Prostate gland (tissue), 2 donors: ENCODE data around the gene EIF5B. TPM values are rescaled to one million over a fixed set of nuclear protein-coding genes. Genes with fewer than 3 reads are reported as not detected.
"Not testable (repeated sequence)": the region's sequence is repeated elsewhere in the genome, so short reads cannot be mapped to it uniquely, and the experiment has no call there.

Experiments
- DNase-seq: peaks from one replicate; pipeline ENCODE4 v3.0.0-alpha.2; 2019; ENCODE audit warnings: low spot score
- H3K27ac ChIP-seq, 2 donors: fragments of 200-600 bp; sonication (generic); 2 replicates each; pipeline ENCODE4 v1.5.1; 2017 to 2019
- H3K27me3 ChIP-seq: fragments of 200-600 bp; sonication (generic); replicated peaks from 2 replicates; pipeline ENCODE4 v1.5.1; 2019; ENCODE audit not compliant: insufficient read depth
- H3K36me3 ChIP-seq, 2 donors: fragments of 200-600 bp; sonication (generic); 1 replicate in 1 of 2; 2 replicates in 1 of 2; pipeline versions ENCODE4 v1.5.1 to v1.8.1; 2017 to 2019
- H3K4me1 ChIP-seq: fragments of 200-600 bp; sonication (generic); replicated peaks from 2 replicates; pipeline ENCODE4 v1.5.1; 2019
- H3K4me3 ChIP-seq, 2 donors: fragments of 200-600 bp; sonication (generic); 2 replicates each; pipeline ENCODE4 v1.5.1; 2017 to 2019
- H3K9me3 ChIP-seq: fragments of 200-600 bp; sonication (generic); 2 replicates; pipeline ENCODE4 v1.5.1; 2017
- POLR2A ChIP-seq: fragments of 450-650 bp; IDR thresholded peaks from one replicate; pipeline ENCODE4 v1.6.1; 2016; ENCODE audit warnings: antibody characterized with exemption, mild to moderate bottlenecking
- POLR2AphosphoS5 ChIP-seq: sonication (generic); formaldehyde crosslinking; IDR thresholded peaks from one replicate; pipeline ENCODE4 v1.6.1; 2017; ENCODE audit warnings: antibody characterized with exemption
- WGBS: methylation state at CpG from one replicate; pipeline ENCODE4 v1.1.5; 2018; 5-methylcytosine and 5-hydroxymethylcytosine counted together
- intact Hi-C: fragments of 100-400 bp; cut with DNase I; formaldehyde crosslinking; loops from one replicate; pipeline ENCODE4 v1.14.2; 2022
- total RNA-seq, 2 donors: library from RNA; depleted of rRNA; stranded (reverse); fragments of >200 nt; gene quantifications; one replicate each; pipeline ENCODE4 v1.1.0, GENCODE V29; 2016
- TF ChIP-seq, protein P1 (sequence below), 4 experiments: fragments of 200-600 bp in 2 of 4; fragments of 450-650 bp in 2 of 4; sonication (generic) in 2 of 4; IDR thresholded peaks; 1 replicate in 3 of 4; 2 replicates in 1 of 4; pipeline ENCODE4 v1.5.1; 2016 to 2019; ENCODE audit warnings: antibody characterized with exemption in 4 of 4, mild to moderate bottlenecking in 2 of 4, moderate library complexity in 2 of 4

The EIF5B gene
- total RNA-seq, 2 donors from 2014 or later: 24.0 to 40.5 TPM

GRCh38 chr2:99340669-99341236 is 3.6 kb downstream of the EIF5B start:
- intact Hi-C loops: no loop called here
- TF ChIP-seq POLR2A (no peak), POLR2AphosphoS5 (no peak)
- TF ChIP-seq, protein P1, sequence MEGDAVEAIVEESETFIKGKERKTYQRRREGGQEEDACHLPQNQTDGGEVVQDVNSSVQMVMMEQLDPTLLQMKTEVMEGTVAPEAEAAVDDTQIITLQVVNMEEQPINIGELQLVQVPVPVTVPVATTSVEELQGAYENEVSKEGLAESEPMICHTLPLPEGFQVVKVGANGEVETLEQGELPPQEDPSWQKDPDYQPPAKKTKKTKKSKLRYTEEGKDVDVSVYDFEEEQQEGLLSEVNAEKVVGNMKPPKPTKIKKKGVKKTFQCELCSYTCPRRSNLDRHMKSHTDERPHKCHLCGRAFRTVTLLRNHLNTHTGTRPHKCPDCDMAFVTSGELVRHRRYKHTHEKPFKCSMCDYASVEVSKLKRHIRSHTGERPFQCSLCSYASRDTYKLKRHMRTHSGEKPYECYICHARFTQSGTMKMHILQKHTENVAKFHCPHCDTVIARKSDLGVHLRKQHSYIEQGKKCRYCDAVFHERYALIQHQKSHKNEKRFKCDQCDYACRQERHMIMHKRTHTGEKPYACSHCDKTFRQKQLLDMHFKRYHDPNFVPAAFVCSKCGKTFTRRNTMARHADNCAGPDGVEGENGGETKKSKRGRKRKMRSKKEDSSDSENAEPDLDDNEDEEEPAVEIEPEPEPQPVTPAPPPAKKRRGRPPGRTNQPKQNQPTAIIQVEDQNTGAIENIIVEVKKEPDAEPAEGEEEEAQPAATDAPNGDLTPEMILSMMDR (IDR thresholded peaks at IDR 0.05): no peak
- no peak for DNase-seq
- H3K4me1 ChIP-seq: no peaks in the 10 kb centered on the region
- H3K27me3 ChIP-seq: no peaks in the 10 kb centered on the region
- no peak overlapping the region for H3K27ac ChIP-seq
- no peaks in the 10 kb centered on the region for H3K9me3 ChIP-seq
- H3K36me3 ChIP-seq: no peaks in the 10 kb centered on the region
- no peak overlapping the region for H3K4me3 ChIP-seq
- WGBS: 81% methylated on average over 8 of the region's 8 CpGs

- DNase-seq: no peak
- intact Hi-C loops: no loop called here
- H3K27me3 ChIP-seq: no peaks in the 10 kb centered on the region
- no peak overlapping the region for H3K27ac ChIP-seq
- TF ChIP-seq POLR2A: no peak
- TF ChIP-seq, protein P1 (IDR thresholded peaks at IDR 0.05): no peak
- H3K36me3 ChIP-seq: no peaks in the 10 kb centered on the region
- no peak overlapping the region for H3K4me3 ChIP-seq
- no peaks in the 10 kb centered on the region for H3K4me1 ChIP-seq
- WGBS: 100% methylated on average over 2 of the region's 2 CpGs
- no peaks in the 10 kb centered on the region for H3K9me3 ChIP-seq
These were observed 5.3 kb downstream of the EIF5B start for GRCh38 chr2:99342536-99342935.

DNA sequence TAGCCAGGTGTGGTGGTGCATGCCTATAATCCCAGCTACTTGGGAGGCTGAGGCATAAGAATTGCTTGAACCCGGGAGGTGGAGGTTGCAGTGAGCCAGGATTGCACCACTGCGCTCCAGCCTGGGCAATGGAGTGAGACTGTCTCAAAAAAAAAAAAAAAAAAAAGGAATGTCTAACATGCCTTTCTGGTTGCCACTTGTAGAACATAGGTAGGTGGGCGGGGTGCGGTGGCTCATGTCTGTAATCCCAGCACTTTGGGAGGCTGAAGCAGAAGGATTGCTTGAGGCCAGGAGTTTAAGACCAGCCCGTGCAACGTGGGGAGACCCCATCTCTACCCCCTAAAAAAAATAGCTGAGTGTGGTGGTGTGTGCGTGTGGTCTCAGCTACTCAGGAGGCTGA is 8.3 kb downstream of the EIF5B start:
- intact Hi-C loops, H3K27ac ChIP-seq, H3K27me3 ChIP-seq, H3K4me1 ChIP-seq, DNase-seq, H3K36me3 ChIP-seq, H3K4me3 ChIP-seq, H3K9me3 ChIP-seq: not testable (repeated sequence)
- WGBS: 96% methylated on average over 7 of the region's 7 CpGs

- no peak for TF ChIP-seq POLR2AphosphoS5
- TF ChIP-seq, protein P1 (IDR thresholded peaks at IDR 0.05): no peak
- TF ChIP-seq POLR2A: no peak
- Histone ChIP-seq H3K27ac (no peak overlapping the region), H3K36me3 (no peaks in the 10 kb centered on the region), H3K9me3 (no peaks in the 10 kb centered on the region), H3K4me1 (no peaks in the 10 kb centered on the region), H3K27me3 (no peaks in the 10 kb centered on the region), H3K4me3 (no peak overlapping the region)
- DNase-seq: no peak
- intact Hi-C loops: no loop called here
These were observed 9.0 kb downstream of the EIF5B start for GRCh38 chr2:99346218-99346617.

DNA sequence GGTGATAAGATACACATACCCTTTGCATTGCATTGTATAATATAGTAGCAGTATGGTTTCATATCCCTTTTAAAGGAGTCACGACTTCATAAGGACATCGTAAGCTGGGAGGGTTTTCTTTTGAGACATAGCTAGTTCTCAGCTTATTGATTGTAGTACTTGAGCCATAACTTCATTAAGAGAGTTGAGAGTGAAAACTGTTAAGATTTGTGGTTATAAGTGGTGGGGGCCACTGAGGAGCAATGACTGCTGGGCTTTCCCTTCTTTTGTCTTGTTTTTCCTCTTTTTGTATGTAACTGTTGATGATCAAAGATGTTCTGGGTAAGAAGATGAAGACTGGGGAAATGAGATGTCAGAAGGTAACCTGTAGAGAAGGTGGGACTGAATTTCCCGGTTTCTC is 11.0 kb downstream of the EIF5B start:
- Histone ChIP-seq H3K27me3 (no peaks in the 10 kb centered on the region), H3K4me3 (no peak overlapping the region), H3K36me3 (no peaks in the 10 kb centered on the region), H3K4me1 (no peaks in the 10 kb centered on the region), H3K27ac (no peak overlapping the region), H3K9me3 (no peaks in the 10 kb centered on the region)
- intact Hi-C loops: no loop called here
- TF ChIP-seq POLR2A (no peak), POLR2AphosphoS5 (no peak)
- TF ChIP-seq, protein P1 (IDR thresholded peaks at IDR 0.05): no peak
- WGBS: 93% methylated on average over 3 of the region's 3 CpGs
- no peak for DNase-seq
